ENCODE data around the gene NGB. TPM values are rescaled to one million over a fixed set of nuclear protein-coding genes. Genes with fewer than 3 reads are reported as not detected.

NGB gene
- total and polyA plus RNA-seq, 4 donors, result not detected

DNA sequence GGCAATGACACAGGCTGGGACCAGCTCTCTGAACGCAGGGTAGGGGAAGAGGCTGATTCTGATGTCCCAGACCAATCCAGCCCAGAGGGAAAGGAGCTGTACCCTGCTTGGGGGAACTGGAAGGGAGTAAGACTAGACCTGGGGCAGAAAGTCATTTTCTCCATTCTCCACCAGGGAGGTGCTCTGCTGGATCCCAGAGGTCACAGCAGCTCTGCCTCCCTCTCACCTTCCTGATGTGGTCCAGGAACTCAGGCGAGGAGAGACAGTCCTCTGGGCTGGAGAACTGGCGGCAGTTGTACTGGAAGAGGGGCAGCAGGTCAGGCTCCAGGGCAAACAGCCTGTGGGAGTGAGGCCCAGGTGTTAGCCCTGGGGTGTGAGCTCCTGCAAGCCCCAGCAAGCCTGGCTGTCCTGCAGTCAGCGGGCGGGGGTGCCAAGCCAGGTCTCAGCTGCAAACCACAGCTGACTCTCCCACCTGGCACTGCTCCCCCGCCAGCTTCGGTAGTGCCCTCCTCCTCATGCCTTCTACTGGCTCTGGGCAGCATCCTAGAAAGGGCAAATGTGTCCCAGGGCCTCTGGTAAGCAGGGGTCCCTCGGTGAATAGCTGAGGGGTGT lies 1.9 kb downstream of the NGB start:
- no peak for ATAC-seq (ENCODE audit: insufficient read depth, low FRiP score)
- H3K27me3 ChIP-seq (ENCODE audit: control insufficient read depth in 3 of 3, insufficient read depth in 3 of 3, low read length in 2 of 3), result peaks cover 14 to 41% (median 21%) of the 10 kb centered on the region in 3 donors
- no peak overlapping the region for H3K4me3 ChIP-seq
- peaks cover 0 to 17% (median 2%) of the 10 kb centered on the region in 4 donors for H3K9me3 ChIP-seq (ENCODE audit: control insufficient read depth in 4 of 4, insufficient read depth in 3 of 4, low read length in 3 of 4)
- DNase-seq, result no peak
- H3K4me1 ChIP-seq (ENCODE audit: control insufficient read depth in 5 of 5, insufficient read depth in 5 of 5, low read length in 5 of 5), result peaks cover 0 to 7% (median 0%) of the 10 kb centered on the region in 5 donors
- H3K27ac ChIP-seq (ENCODE audit: low read depth in 1 of 2, low read length in 1 of 2), result no peak overlapping the region
- WGBS, 2 donors, result 31 to 45% methylated on average over 8 of the region's 8 CpGs
- TF ChIP-seq, protein P1, sequence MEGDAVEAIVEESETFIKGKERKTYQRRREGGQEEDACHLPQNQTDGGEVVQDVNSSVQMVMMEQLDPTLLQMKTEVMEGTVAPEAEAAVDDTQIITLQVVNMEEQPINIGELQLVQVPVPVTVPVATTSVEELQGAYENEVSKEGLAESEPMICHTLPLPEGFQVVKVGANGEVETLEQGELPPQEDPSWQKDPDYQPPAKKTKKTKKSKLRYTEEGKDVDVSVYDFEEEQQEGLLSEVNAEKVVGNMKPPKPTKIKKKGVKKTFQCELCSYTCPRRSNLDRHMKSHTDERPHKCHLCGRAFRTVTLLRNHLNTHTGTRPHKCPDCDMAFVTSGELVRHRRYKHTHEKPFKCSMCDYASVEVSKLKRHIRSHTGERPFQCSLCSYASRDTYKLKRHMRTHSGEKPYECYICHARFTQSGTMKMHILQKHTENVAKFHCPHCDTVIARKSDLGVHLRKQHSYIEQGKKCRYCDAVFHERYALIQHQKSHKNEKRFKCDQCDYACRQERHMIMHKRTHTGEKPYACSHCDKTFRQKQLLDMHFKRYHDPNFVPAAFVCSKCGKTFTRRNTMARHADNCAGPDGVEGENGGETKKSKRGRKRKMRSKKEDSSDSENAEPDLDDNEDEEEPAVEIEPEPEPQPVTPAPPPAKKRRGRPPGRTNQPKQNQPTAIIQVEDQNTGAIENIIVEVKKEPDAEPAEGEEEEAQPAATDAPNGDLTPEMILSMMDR (IDR thresholded peaks at IDR 0.05; ENCODE audit: control extremely low read depth, extremely low read depth), result no peak
- H3K36me3 ChIP-seq (ENCODE audit: control insufficient read depth in 4 of 4, insufficient read depth in 4 of 4, low read length in 4 of 4), result no peaks in the 10 kb centered on the region
- H3K9ac ChIP-seq (ENCODE audit: insufficient read depth in 1 of 2, low read length in 2 of 2), result no peak overlapping the region

DNA sequence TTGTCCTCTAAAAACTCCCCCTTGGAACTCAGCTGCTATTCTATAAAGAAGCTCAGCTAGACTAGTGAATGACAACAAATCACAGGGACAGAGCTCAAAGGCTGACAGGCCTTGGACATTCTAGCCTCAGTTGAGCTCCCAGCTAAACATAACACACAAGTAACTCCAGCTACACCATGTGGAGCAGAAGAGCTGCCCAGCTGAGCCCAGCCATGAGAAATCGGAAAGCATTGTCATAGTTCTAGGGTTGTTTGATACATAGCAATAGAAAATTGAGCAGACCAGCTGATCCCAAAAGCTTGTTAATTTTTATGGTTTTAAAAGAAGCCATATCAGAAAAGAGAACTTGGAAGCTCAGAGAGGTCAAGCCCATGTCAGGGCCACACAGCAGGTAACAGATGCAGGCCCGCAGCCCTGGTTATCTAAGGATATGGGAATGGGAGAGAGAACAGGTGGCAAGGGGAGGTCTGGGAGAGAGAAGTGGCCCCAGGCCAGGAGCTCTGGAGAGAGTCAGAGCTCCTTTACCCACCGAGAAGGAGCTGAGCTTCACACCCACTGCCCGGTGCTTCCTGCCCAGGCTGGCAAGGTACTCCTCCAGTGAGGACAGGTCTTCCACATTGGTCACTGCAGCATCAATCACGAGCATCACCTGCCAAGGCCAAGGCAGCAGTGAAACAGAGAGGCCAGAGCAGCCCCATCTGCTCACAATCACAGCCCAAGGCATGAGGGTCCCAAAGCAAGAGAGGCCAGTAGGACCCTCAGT lies 2.9 kb downstream of the NGB start:
- Histone ChIP-seq H3K4me3 (no peak overlapping the region), H3K36me3 (ENCODE audit: control insufficient read depth in 4 of 4, insufficient read depth in 4 of 4, low read length in 4 of 4) (no peaks in the 10 kb centered on the region), H3K27me3 (ENCODE audit: control insufficient read depth in 3 of 3, insufficient read depth in 3 of 3, low read length in 2 of 3) (peaks cover 14 to 43% (median 21%) of the 10 kb centered on the region in 3 donors), H3K27ac (ENCODE audit: low read depth in 1 of 2, low read length in 1 of 2) (no peak overlapping the region), H3K4me1 (ENCODE audit: control insufficient read depth in 5 of 5, insufficient read depth in 5 of 5, low read length in 5 of 5) (peaks cover 0 to 7% (median 0%) of the 10 kb centered on the region in 5 donors), H3K9me3 (ENCODE audit: control insufficient read depth in 4 of 4, insufficient read depth in 3 of 4, low read length in 3 of 4) (peaks cover 0 to 16% (median 2%) of the 10 kb centered on the region in 4 donors), H3K9ac (ENCODE audit: insufficient read depth in 1 of 2, low read length in 2 of 2) (no peak overlapping the region)
- 85 to 90% methylated on average over 5 of the region's 5 CpGs for WGBS, 2 donors
- TF ChIP-seq, protein P1 (IDR thresholded peaks at IDR 0.05; ENCODE audit: control extremely low read depth, extremely low read depth), result no peak
- ATAC-seq (ENCODE audit: insufficient read depth, low FRiP score), result no peak
- no peak for DNase-seq

DNA sequence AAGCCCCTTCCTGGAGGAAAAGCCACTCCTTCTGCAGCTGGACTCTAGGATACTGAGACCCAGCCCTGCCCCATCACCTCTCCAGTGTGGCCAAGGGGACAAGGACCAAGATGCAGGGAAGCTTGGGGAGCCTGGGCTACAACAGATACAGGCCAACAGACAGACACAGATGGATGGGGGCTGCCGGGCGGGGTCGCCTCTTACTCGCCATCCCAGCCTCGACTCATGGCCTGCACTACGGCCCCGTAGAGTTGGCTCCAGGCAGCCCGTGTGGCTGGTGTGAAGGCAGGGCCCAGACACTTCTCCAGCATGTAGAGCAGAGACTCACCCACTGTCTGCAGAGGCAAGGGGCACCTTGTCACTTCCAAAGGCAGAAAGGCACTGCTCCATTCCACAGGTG lies 4.7 kb downstream of the NGB start:
- H3K27ac ChIP-seq (ENCODE audit: low read depth in 1 of 2, low read length in 1 of 2), result no peak overlapping the region
- ATAC-seq (ENCODE audit: insufficient read depth, low FRiP score) (no peak), DNase-seq (no peak)
- H3K36me3 ChIP-seq (ENCODE audit: control insufficient read depth in 4 of 4, insufficient read depth in 4 of 4, low read length in 4 of 4), result no peaks in the 10 kb centered on the region
- H3K9me3 ChIP-seq (ENCODE audit: control insufficient read depth in 4 of 4, insufficient read depth in 3 of 4, low read length in 3 of 4), result peaks cover 0 to 13% (median 2%) of the 10 kb centered on the region in 4 donors
- H3K27me3 ChIP-seq (ENCODE audit: control insufficient read depth in 3 of 3, insufficient read depth in 3 of 3, low read length in 2 of 3), result peaks cover 12 to 38% (median 17%) of the 10 kb centered on the region in 3 donors
- TF ChIP-seq, protein P1 (IDR thresholded peaks at IDR 0.05; ENCODE audit: control extremely low read depth, extremely low read depth), result no peak
- 90 to 98% methylated on average over 8 of the region's 8 CpGs for WGBS, 2 donors
- H3K4me1 ChIP-seq (ENCODE audit: control insufficient read depth in 5 of 5, insufficient read depth in 5 of 5, low read length in 5 of 5), result peaks cover 0 to 7% (median 0%) of the 10 kb centered on the region in 5 donors
- no peak overlapping the region for H3K9ac ChIP-seq (ENCODE audit: insufficient read depth in 1 of 2, low read length in 2 of 2)
- no peak overlapping the region for H3K4me3 ChIP-seq
